Measurements from ENCODE around the gene NUDT17. TPM values are rescaled to one million over a fixed set of nuclear protein-coding genes. Genes with fewer than 3 reads are reported as not detected.

The NUDT17 gene
- polyA plus RNA-seq, 1 donor (not counting 4 experiments of a cell fraction or from before 2014, with no cell fraction given): 1.3 TPM

GRCh38 chr1:145858901-145859490 lies 13.6 kb downstream of the NUDT17 start, which contains the start of gene PIAS3:
PIAS3 (minus strand) TSS chr1:145859081; CDS start chr1:145858990, 91 bp downstream.
- dilution Hi-C loops (cut with MboI; ENCODE audit: extremely low pct_ligation_motif_present, low sequenced_read_pairs): no loop called here

GRCh38 chr1:145859491-145860023 lies 14.1 kb downstream of the NUDT17 start:
- FAIRE-seq: peak; percentile 63

More at GRCh38 chr1:145858901-145859490, 13.6 kb downstream of the NUDT17 start, which contains the start of gene PIAS3:
- Histone ChIP-seq H3K79me2 (ENCODE audit: control insufficient read depth, insufficient read depth, low read length) (peaks cover 19% of the 10 kb centered on the region), H3K27ac (ENCODE audit: control insufficient read depth, insufficient read depth, low read length) (peak within 1 kb of the TSS; percentile 84), H4K20me1 (ENCODE audit: control insufficient read depth, extremely low read depth, insufficient read depth, low read length) (no peaks in the 10 kb centered on the region), H3K4me3 (ENCODE audit: control insufficient read depth in 2 of 3, extremely low read depth in 1 of 3, insufficient read depth in 2 of 3, low read depth in 1 of 3, low read length in 3 of 3) (peak within 1 kb of the TSS; percentile 83 to 98 (median 97)), H3K9ac (ENCODE audit: control insufficient read depth, extremely low read depth, insufficient read depth, low read length) (peak within 1 kb of the TSS; percentile 87), H3K36me3 (ENCODE audit: control insufficient read depth in 2 of 2, extremely low read depth in 1 of 2, insufficient read depth in 2 of 2, low read length in 2 of 2) (peaks cover 24 to 26% of the 10 kb centered on the region in 2 experiments), H3K27me3 (ENCODE audit: control insufficient read depth, extremely low read depth, insufficient read depth, low read length) (peaks cover 2% of the 10 kb centered on the region), H3K4me1 (ENCODE audit: control insufficient read depth, extremely low read depth, insufficient read depth, low read length) (peaks cover 12% of the 10 kb centered on the region), H3K9me1 (ENCODE audit: control insufficient read depth, extremely low read depth, insufficient read depth, low read length) (peaks cover 5% of the 10 kb centered on the region), H3K4me2 (ENCODE audit: control insufficient read depth, extremely low read depth, insufficient read depth, low read depth, low read length) (peak within 1 kb of the TSS; percentile 84), H2AFZ (ENCODE audit: control insufficient read depth, low read length) (peak within 1 kb of the TSS; percentile 99), H3K9me3 (ENCODE audit: control insufficient read depth, low read depth, low read length) (no peaks in the 10 kb centered on the region)
- DNase-seq (ENCODE audit: low read depth, low spot score) (peak; percentile 64), FAIRE-seq (no peak)
- TF ChIP-seq CTCF (optimal IDR thresholded peaks at IDR 0.05 in 1 of 3, IDR thresholded peaks at IDR 0.05 in 1 of 3, conservative IDR thresholded peaks at IDR 0.05 in 1 of 3; ENCODE audit: extremely low read depth in 1 of 3, insufficient read depth in 2 of 3, low read length in 3 of 3) (no peak), EZH2 (IDR thresholded peaks at IDR 0.05; ENCODE audit: low read length) (no peak)

More at GRCh38 chr1:145859491-145860023, 14.1 kb downstream of the NUDT17 start:
- peak overlapping the region; percentile 87 for H3K9ac ChIP-seq (ENCODE audit: control insufficient read depth, extremely low read depth, insufficient read depth, low read length)
- TF ChIP-seq CTCF (optimal IDR thresholded peaks at IDR 0.05 in 1 of 3, IDR thresholded peaks at IDR 0.05 in 1 of 3, conservative IDR thresholded peaks at IDR 0.05 in 1 of 3; ENCODE audit: extremely low read depth in 1 of 3, insufficient read depth in 2 of 3, low read length in 3 of 3): no peak
- TF ChIP-seq EZH2 (IDR thresholded peaks at IDR 0.05; ENCODE audit: low read length): no peak
- H3K27me3 ChIP-seq (ENCODE audit: control insufficient read depth, extremely low read depth, insufficient read depth, low read length): peaks cover 3% of the 10 kb centered on the region
- peak overlapping the region; percentile 83 to 98 (median 97) for H3K4me3 ChIP-seq (ENCODE audit: control insufficient read depth in 2 of 3, extremely low read depth in 1 of 3, insufficient read depth in 2 of 3, low read depth in 1 of 3, low read length in 3 of 3)
- H3K79me2 ChIP-seq (ENCODE audit: control insufficient read depth, insufficient read depth, low read length): peaks cover 19% of the 10 kb centered on the region
- H3K4me1 ChIP-seq (ENCODE audit: control insufficient read depth, extremely low read depth, insufficient read depth, low read length): peaks cover 12% of the 10 kb centered on the region
- peak overlapping the region; percentile 84 for H3K27ac ChIP-seq (ENCODE audit: control insufficient read depth, insufficient read depth, low read length)
- peaks cover 18 to 24% of the 10 kb centered on the region in 2 experiments for H3K36me3 ChIP-seq (ENCODE audit: control insufficient read depth in 2 of 2, extremely low read depth in 1 of 2, insufficient read depth in 2 of 2, low read length in 2 of 2)
- peak overlapping the region; percentile 99 for H2AFZ ChIP-seq (ENCODE audit: control insufficient read depth, low read length)
- no peaks in the 10 kb centered on the region for H4K20me1 ChIP-seq (ENCODE audit: control insufficient read depth, extremely low read depth, insufficient read depth, low read length)
- no peak for DNase-seq (ENCODE audit: low read depth, low spot score)
- H3K9me3 ChIP-seq (ENCODE audit: control insufficient read depth, low read depth, low read length): no peaks in the 10 kb centered on the region
- dilution Hi-C loops (cut with MboI; ENCODE audit: extremely low pct_ligation_motif_present, low sequenced_read_pairs): no loop called here
- peak overlapping the region; percentile 84 for H3K4me2 ChIP-seq (ENCODE audit: control insufficient read depth, extremely low read depth, insufficient read depth, low read depth, low read length)
- peaks cover 5% of the 10 kb centered on the region for H3K9me1 ChIP-seq (ENCODE audit: control insufficient read depth, extremely low read depth, insufficient read depth, low read length)
